GM18870 (cell line): ENCODE measurements around the gene ATG2B.

Experiments
- ATAC-seq: cut with Tn5 transposase; IDR thresholded peaks from one replicate; pipeline ENCODE4 v1.9.1; 2021; ENCODE audit warnings: moderate library complexity; ENCODE audit not compliant: unreplicated experiment

Gene ATG2B

GRCh38 chr14:96231526-96232130 is 131.5 kb downstream of the ATG2B start:
- ATAC-seq: no peak

GRCh38 chr14:96231056-96231455 is 132.1 kb downstream of the ATG2B start:
- ATAC-seq: no peak

DNA sequence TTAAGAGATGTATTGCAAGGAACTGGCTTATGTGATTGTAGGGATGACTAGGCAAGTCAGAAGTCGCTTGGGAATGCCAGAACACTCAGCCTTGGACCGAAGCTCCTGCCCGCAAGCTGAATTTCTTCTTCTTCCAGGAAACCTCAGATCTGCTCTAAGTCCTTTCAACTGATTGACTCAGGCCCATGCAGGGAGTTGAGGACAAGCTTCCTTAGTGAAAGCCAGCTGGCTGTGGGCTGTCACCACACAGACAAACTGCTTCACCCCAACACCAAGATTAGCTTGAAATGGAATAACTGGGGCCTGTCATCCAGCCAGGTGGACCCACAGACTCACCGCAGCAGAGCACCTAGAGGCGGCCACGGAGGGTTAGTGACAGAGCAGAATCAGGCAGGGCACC is 133.8 kb downstream of the ATG2B start:
- ATAC-seq: no peak
